HG03097 (cell line): ENCODE results near the gene RPRD1B.
A peak's percentile ranks its signal among the peaks of the same experiment; 100 is the strongest.

Experiments
- ATAC-seq: cut with Tn5 transposase; IDR thresholded peaks from one replicate; pipeline ENCODE4 v1.9.1; 2021; ENCODE audit not compliant: unreplicated experiment, low FRiP score

RPRD1B gene

GRCh38 chr20:38033330-38034107 lies at the start of gene RPRD1B, which contains the start of gene TTI1:
RPRD1B (plus strand) TSS chr20:38033746; CDS start chr20:38033948, 202 bp downstream.
TTI1 (minus strand) TSS chr20:38033456; CDS start chr20:38013816, 19,640 bp downstream.
- ATAC-seq: peak; percentile 68

GRCh38 chr20:37984018-37984785 lies 49.3 kb upstream of the RPRD1B start:
- ATAC-seq: no peak

- ATAC-seq: no peak
Observed at GRCh38 chr20:37986044-37986858, 47.3 kb upstream of the RPRD1B start.

GRCh38 chr20:37986873-37987601 lies 46.5 kb upstream of the RPRD1B start:
- no peak for ATAC-seq

GRCh38 chr20:37987602-37988290 lies 45.8 kb upstream of the RPRD1B start:
- ATAC-seq: no peak

- no peak for ATAC-seq
Observed at GRCh38 chr20:37988306-37988954, 45.1 kb upstream of the RPRD1B start.

- no peak for ATAC-seq
Observed at GRCh38 chr20:37989601-37990295, 43.8 kb upstream of the RPRD1B start.

- peak; percentile 80 for ATAC-seq
Observed at GRCh38 chr20:37990571-37991151, 42.9 kb upstream of the RPRD1B start.

GRCh38 chr20:37991157-37991866 lies 42.2 kb upstream of the RPRD1B start:
- no peak for ATAC-seq

- no peak for ATAC-seq
Observed at GRCh38 chr20:37991908-37992307, 41.6 kb upstream of the RPRD1B start.

GRCh38 chr20:37992802-37993409 lies 40.6 kb upstream of the RPRD1B start:
- no peak for ATAC-seq

GRCh38 chr20:37994512-37994911 lies 39.0 kb upstream of the RPRD1B start:
- no peak for ATAC-seq

- no peak for ATAC-seq
Observed at GRCh38 chr20:37995856-37996605, 37.5 kb upstream of the RPRD1B start.

GRCh38 chr20:37997516-37997915 lies 36.0 kb upstream of the RPRD1B start:
- no peak for ATAC-seq

GRCh38 chr20:37999526-38000263 lies 33.9 kb upstream of the RPRD1B start:
- ATAC-seq: no peak

GRCh38 chr20:38000293-38000692 lies 33.3 kb upstream of the RPRD1B start:
- ATAC-seq: no peak
